HG02588 (cell line): ENCODE data around the gene UCN.
A peak's percentile ranks its signal among the peaks of the same experiment; 100 is the strongest.
"Not testable (repeated sequence)": the region's sequence is repeated elsewhere in the genome, so short reads cannot be mapped to it uniquely, and the experiment has no call there.

Source experiments
- ATAC-seq: cut with Tn5 transposase; IDR thresholded peaks from one replicate; pipeline ENCODE4 v1.9.1; 2021; ENCODE audit warnings: mild to moderate bottlenecking, moderate library complexity; ENCODE audit not compliant: unreplicated experiment

Gene UCN, protein sequence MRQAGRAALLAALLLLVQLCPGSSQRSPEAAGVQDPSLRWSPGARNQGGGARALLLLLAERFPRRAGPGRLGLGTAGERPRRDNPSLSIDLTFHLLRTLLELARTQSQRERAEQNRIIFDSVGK

DNA sequence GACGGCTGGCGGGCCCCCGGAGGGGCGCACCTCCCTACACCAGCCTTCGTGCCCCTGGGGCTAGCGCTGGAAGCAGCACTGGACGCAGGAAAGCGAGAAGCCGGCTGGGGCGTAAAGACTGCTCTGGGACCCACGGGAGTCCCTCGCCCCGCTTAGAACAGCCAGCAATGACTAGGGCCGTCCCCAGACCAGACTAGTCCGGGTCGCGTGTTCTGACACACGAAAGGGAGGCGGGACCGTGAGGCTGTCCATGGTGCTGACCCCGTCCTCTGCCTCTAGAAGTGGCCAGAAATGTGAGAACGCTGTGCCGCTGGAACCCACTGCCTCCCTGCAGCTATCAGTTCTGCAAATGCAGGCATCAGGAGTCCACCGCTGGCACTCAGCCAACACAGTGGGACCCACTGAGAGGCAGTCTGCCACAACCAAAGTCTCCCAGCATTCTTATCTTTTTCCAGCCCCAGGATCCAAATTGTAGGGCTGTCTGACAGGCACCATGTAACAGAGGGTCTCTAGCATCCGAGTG is at the start of gene UCN:
Gene UCN (minus strand): TSS at position 87 of the 523 bp plus-strand sequence. CDS start 550 bp downstream, outside the sequence.
- ATAC-seq, result no peak

DNA sequence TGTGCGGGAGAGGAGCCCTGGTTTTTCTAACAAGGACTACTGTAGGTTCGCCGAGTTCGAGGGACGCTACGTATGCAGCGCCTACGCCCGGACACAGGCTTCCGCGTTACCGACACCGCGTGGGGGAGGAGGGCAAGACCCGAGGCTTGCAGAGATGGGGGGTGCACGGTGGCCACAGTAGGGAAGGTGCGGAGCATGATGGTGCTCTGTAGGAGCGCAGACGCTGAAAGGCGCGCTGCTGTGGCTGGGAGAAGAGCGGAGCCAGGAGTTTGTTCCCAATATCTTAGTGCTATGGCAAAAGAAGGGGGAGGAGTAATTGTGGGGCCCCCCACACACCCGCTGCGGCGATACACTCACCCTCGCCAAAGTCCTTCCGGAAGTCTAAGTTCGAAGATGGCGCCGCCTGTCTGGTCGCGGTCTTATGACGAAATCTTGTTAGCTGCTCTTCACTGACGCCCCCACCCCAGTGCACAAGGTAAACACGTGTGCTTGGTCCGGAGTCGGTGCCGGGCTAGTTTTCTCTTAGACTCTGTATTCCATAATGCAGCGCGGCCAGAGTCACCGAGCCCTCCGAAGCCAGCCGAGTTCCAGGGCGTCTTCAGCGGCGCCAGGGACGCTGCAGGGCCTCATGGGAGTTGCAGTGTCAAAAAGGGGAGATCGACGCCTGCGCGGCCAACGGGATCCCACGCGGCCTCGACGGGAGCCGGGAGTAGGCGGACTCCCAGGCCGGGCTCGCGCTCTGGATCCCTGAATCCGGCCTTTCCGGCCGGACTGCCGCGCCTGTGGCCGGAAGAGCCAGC is 48.3 kb upstream of the UCN start, which contains the start of gene GTF3C2:
Gene GTF3C2 (minus strand): TSS at position 383 of the 800 bp plus-strand sequence. CDS start 13,210 bp downstream, outside the sequence.
- peak; percentile 72 for ATAC-seq

DNA sequence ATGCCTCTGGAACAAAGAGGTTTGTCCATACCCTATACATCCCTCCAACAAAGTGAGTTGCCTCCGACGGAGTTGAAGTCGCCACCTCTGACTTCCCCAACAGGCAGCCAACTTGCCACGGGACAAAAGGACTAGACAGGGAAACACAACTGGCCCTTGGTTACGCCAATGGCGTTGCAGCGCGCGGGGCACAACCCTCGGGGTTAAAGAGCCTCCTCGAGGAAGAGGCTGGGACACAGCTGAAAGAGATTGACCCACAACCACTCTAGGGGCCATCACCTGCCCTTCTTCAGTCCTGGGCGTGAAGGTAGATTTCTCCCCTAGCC is 47.8 kb upstream of the UCN start:
- ATAC-seq, result peak; percentile 25

DNA sequence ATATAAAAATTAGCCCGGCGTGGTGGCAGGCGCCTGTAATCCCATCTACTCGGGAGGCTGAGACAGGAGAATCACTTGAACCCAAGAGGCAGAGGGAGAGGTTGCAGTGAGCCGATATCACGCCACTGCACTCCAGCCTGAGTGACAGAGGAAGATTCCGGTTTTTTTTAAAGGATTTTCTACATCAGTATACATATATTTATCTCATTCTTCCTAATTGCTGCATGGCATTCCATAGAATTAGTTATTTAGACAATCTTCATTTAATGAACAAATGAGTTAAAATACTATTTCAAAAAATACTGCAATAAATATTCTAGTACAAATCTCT is 46.3 kb upstream of the UCN start:
- no peak for ATAC-seq

DNA sequence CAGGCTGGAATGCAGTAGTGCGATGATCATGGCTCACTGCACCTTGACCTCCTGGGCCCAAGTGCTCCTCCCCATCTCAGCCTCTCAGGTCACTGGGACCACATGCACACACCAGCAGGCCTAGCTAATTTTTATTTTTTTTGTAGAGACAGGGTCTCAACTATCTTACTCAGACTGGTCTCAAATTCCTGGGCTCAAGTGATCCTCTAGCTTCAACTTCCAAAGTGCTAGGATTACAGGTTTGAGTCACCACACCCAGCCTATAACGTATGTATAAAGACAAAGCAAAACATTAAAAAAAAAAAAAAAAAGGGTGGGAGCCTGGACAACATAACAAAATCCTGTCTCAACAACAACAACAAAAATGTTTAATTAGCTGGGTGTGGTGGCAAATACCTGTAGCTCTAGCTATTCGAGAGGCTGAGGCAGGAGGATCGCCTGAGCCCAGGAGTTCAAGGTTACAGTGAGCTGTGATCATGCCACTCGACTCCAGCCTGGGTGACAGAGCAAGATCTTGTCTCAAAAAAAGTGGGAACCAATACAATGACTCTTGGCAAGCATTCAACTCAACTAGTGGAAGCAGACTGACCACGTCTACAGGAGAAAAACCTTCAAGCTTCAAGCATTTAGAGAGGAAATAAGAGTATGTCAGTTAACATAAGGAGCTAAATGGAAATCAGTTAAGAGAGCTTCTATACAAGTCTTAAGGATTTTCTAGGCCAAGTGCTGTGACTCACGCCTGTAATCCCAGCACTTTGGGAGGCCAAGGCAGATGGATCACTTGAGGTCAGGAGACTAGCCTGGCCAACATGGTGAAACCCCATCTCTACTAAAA is 45.7 kb upstream of the UCN start:
- no peak for ATAC-seq

DNA sequence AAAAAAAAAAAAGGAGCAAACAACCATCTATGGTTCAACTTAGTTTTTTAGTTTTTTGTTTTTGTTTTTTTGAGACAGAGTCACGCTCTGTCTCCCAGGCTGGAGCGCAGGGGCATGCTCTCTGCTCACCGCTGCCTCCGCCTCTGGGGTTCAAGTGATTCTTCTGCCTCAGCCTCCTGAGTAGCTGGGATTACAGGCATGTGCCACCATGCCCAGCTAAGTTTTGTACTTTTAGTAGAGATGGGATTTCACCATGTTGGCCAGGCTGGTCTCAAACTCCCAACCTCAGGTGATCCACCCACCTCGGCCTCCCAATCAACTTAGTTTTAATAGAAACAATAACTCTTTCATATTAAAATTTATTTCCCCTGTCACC is 45.1 kb upstream of the UCN start:
- ATAC-seq, result not testable (repeated sequence)

DNA sequence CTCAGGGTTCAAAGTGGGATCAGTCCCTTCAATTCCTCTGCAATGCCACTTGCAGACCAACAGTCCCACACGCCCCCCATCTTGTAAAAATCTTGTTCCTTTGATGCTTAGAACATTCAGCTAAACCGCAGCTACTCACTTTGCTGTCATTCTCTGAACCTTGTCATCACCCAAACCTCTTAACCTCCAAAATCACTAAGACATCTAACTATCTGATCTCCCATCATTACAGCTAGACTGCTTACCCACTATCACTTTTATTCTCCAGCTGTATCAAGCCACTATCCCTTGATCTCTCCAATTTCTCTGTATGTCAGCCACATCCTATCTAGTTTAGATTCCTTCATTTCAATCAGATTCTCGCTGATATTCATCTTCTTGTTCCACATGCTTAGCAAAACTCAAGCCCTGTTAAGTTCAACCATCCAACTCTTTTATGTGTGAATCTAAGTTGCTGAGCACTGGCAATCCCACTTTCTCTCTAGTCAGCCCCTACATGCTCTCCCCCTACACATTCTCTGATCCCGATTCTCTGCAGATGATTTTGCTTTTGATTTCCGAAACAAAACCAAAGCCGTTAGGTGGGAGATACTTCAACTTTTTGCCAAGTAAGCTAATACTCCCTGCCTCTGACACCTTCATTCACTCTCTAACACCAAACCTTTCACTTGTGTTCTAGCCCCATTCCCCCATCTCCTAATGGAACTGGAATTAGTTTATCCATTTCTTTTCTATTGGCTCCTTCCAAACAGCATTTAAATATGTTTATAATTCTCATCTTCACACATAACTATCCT is 43.8 kb upstream of the UCN start:
- no peak for ATAC-seq

DNA sequence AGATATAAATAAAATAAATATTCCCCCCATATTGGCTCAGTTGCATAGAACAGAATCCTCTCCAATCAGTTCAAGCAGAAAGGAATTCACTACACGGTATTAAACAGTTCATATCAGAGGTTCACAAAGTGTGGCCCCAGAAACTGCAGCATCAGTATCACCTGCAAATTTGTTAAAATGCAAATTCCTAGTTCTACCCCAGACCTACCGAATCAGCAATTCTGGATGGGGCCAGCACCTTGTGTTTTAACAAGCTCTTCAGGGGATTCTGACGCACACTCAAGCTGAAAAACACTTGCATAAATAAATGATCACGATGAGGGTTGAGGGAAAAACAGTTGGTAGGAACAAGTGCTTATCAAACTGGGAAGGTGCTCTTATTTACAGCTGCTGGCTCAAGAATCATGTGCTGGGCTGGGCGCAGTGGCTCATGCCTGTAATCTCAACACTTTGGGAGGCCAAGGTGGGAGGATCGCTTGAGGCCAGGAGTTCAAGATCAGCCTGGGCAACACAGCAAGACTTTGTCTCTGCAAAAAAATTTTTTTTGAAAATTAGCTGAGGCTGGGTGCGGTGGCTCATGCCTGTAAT is 42.0 kb upstream of the UCN start:
- ATAC-seq, result no peak

DNA sequence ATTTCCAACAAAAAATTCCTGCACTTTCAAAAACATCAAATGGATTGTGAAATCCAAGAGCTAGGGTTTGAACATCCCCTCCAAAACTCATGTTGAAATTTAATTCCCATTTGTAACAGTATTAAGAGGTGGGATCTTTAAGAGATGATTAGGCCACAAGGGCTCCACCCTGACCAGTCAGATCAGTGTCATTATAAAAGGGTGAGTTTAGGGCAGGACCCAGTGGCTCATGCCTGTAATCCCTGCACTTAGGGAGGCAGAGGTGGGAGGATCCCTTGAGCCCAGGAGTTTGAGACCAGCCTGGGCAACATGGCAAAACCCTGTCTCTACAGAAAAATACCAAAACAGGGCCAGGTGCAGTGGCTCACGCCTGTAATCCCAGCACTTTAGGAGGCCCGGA is 39.4 kb upstream of the UCN start:
- no peak for ATAC-seq

DNA sequence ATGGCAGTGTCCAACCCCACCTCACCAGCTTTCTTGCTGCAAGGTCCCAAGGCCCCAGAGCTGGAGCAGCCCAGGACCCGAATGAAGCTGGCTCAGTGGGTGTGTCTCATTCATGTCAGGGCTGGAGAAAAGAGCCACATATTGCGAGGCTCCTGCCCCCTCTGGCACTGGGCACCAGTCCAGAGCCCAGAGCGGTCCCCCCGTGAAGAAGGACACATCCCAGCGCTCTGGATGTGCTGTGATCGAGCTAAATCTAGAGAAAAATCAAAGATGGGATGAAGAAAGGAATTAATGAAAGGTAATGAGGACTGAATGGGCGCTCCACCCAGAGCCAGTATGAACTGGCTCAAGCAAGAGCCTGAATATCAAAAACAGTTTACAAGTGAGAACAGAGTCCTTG is 27.9 kb upstream of the UCN start:
- ATAC-seq, result no peak

DNA sequence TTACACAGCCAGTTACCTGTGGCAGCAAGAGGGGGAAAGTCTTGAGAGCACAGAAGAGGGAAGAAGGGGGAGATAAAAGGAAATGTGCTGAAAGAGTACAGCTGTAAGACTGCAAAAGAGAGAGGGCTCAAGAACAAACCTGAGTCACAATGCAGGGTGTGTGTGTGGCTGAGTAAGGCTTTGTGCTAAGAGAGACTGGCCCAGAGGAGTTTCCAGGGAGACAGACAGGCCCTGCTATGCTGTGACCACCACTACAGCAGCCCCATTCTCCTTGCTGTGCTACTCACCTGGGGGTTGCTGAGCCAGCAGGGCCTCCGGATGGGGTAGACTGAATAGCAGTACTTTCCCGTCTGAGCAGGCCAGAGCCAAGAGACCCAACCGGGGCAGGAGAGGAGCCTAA is 27.1 kb upstream of the UCN start:
- no peak for ATAC-seq

DNA sequence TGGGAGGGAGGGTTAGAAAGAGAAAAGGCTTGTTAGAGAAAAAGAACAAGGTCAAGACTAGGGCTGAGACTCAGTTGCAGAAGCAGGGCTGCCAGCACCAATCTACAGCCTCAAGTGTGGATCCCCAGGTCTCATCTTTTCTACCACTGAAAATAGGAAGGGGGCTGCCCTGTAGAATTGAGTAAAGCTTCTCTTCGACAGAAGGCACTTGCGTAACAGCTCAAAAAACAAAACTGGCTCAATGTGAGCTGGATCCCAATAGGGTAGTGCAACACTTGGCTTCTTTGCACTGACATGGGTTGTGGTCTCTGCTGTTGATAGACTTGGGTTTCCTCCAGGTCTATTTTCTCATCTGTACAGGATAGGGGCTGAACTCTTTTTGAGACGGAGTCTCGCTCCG is 16.5 kb upstream of the UCN start:
- ATAC-seq, result no peak

DNA sequence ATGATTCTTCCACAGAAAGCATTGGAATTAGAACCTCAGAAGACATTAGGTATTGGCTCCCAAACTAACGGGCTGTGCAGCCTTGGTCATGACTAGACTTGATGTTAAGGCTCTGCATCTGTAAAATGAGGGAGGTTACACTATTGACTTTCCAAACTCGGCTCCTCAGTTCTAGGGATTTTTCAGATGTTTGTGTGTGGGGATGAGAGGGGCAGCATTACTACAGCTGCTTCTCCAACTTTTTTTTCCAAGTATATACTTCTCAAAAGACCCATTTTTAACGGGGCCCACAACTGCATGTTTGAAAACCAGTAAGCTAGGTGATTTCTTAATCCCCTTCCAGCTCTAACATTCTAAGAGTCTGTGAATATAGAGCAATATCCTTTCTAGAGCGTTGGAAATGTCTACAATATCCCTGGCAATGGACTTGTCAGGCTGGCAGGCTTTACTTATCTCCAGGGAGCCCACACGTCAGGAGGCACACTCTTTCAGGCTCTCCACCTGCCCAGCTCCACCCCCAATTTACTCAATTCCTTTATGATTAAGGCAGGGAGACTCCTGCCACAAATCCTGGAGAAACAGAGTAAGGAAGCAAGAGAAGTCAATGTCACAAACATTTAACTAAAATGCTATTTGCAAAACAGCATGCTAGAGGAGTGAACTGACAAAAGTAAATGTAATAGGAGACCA is 15.5 kb upstream of the UCN start:
- no peak for ATAC-seq

DNA sequence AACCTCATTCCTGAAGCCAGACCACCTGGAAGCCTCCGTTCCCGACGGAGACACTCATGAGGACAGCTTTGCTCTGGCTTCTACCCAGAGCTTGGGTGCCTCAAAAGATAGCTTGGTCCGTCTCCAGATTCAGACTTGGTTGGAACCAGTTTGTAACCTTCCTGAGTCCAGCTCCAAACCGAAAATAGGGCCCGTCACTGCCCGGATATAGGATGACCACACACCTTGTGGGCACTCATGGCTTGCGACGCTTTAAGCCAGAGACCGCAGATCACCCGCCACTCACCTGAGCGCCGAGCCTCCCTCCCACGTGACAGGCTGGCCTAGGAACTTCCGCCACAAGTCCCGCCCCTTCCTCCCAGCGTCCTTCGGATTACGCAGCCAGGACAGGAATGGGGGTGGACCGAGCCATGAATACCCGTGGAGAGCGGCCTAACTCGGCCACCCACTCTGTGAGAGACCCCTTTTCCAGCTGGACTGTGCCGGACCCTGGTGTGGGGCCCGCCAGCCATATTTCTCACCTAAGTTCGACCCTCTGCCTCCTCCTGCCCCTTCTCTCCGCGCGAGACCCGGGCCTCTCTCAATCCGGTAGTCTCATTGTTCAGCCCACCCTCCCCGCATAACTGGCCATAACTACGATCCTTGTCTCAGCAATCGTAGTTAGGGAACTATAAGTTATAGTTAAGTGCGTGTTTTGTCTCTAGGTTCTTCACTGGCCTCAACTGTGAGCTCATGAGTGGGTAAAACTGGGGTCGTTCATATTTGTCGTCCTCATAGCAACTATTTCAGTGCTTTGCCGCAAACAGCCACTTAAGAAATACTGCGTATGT is 14.7 kb upstream of the UCN start, which contains the start of gene MPV17:
Gene MPV17 (minus strand): TSS at position 332 of the 830 bp plus-strand sequence. CDS start 580 bp downstream, outside the sequence.
- peak; percentile 86 for ATAC-seq

DNA sequence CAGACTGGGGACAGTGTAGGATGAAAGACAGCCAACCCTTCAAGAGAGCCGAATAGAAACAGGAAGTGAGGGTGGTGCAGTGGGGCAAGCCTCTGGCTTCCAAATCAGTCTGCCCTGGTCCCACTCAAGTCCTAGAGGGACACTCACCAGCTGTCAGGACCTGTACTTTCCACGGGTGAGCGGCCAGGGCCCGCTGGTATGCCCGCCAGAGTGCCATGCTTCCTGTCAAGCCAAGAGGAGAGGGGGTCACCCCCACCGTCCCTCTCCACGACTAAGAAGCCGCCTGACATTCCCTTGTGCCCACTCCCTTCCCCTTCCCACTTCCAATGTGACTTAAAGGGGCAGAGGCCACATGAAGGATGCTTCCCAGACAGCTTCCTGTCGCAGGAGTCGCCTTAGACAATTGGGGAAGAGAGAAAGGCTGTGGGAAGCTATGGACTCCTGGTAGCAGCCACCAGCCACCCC is 14.1 kb upstream of the UCN start:
- ATAC-seq, result no peak

DNA sequence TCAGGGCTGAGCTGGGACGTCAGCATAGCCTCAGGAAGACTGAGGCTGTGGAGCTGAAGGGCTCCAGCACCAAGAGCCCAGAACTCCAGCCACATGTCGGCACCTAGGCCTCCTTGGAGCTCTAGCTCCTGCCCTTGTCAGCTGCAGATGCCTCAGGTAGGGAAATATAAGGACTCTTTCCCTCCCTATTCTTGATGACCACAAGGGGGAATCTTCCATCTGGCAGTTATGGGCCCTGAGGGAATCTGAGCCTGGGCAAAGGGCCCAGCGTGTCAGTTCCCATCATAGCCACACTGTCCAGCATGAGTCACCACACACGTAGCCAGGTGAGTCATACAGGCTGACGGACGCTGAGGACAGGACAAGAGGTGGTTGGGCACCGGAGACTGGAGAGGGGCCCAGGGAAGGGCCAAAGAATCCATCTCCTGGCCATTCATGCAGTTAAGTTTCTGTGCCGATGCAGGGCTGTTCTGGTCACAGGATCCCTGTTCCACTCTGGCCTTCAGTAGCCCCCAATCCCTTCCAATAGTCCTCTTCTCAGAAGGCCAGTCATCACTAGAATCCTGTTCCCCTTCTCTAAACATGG is 12.8 kb upstream of the UCN start:
- no peak for ATAC-seq

DNA sequence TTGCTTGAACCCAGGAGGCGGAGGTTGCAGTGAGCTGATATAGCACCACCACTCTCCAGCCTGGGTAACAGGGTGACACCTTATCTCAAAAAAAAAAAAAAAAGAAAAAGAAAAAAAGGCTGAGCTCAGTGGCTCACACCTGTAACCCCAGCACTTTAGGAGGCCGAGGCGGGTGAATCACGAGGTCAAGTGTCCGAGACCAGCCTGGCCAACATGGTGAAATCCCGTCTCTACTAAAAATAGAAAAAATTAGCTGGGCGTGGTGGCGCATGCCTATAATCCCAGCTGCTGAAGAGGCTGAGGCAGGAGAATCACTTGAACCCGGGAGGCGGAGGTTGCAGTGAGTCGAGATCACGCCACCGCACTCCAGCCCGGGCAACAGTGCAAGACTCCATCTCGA is 11.6 kb upstream of the UCN start:
- not testable (repeated sequence) for ATAC-seq

DNA sequence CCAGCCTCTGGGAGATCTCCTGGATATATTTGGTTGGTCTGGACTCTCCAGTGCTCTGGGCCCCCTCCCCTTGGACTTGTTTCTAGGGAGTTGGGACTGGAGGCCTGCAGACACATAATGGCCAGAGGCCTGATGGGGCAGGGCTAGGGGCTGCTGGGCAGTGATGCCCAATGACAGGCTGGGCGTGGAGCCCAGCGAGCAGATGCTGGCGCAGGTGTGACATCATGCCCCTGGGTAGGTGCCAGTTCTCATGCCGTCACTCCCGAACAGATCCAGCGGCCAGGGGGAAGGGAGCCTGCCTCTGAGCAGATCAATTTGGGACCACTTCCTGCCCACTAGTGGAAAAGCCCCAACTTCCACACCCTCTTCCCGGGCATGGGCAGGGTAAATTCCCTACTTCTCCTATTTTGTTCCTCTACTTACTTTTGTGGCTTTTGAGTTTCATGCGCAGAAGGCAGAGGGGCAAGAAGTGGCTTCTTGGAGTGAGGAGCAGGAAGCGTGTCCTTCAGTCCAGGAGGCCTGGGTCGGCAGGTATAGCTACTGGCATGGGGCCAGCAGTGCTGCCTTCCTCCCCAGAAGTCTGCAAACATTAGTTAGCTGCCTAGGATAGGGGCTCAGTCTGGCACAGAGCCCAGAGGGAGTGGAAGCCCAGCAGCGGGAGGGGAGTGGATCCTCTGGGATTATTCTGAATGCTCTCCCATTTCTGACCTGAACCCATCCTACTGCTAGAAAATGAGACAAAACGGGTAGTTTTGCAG is 8.6 kb upstream of the UCN start:
- no peak for ATAC-seq
